OCI-LY1 (cell line): Measurements from ENCODE around the gene CD2AP.

ENCODE experiments used
- H2AFZ ChIP-seq: fragments of 200-600 bp; sonication (generic), shearing (Covaris generic); 2 replicates; pipeline ENCODE4 v1.6.0; 2014; ENCODE audit warnings: antibody characterized with exemption, mild to moderate bottlenecking, low read length
- H3F3A ChIP-seq: fragments of 200-600 bp; sonication (generic), shearing (Covaris generic); 2 replicates; pipeline ENCODE4 v1.6.0; 2014; ENCODE audit warnings: mild to moderate bottlenecking, antibody characterized with exemption, low read length, moderate library complexity; ENCODE audit not compliant: insufficient read depth
- H3K27ac ChIP-seq: fragments of 200-600 bp; sonication (generic); 2 replicates; pipeline ENCODE4 v1.5.1; 2014; ENCODE audit warnings: low read length, mixed run types, mild to moderate bottlenecking, low read depth; ENCODE audit not compliant: poor library complexity, severe bottlenecking
- H3K27me3 ChIP-seq: fragments of 200-600 bp; sonication (generic); 2 replicates; pipeline ENCODE4 v1.6.0; 2014; ENCODE audit warnings: antibody characterized with exemption, mild to moderate bottlenecking, low read length, moderate library complexity; ENCODE audit not compliant: insufficient read depth
- H3K36me3 ChIP-seq: fragments of 200-600 bp; sonication (generic); 2 replicates; pipeline ENCODE4 v1.6.1; 2014; ENCODE audit warnings: mild to moderate bottlenecking, antibody characterized with exemption, low read length, moderate library complexity, mixed read lengths; ENCODE audit not compliant: insufficient read depth
- H3K4me1 ChIP-seq: fragments of 200-600 bp; sonication (generic); 2 replicates; pipeline ENCODE4 v1.5.1; 2014; ENCODE audit warnings: mild to moderate bottlenecking, low read length, moderate library complexity; ENCODE audit not compliant: insufficient read depth, severe bottlenecking
- H3K4me2 ChIP-seq: fragments of 200-600 bp; sonication (generic), shearing (Covaris generic); 2 replicates; pipeline ENCODE4 v1.6.1; 2014; ENCODE audit warnings: low read length
- H3K4me3 ChIP-seq: fragments of 200-600 bp; sonication (generic); 2 replicates; pipeline ENCODE4 v1.5.1; 2014; ENCODE audit warnings: low read length, low read depth, mild to moderate bottlenecking, mixed read lengths; ENCODE audit not compliant: poor library complexity, severe bottlenecking
- H3K79me2 ChIP-seq: fragments of 200-600 bp; shearing (Covaris generic); 2 replicates; pipeline ENCODE4 v1.6.1; 2016; ENCODE audit warnings: mixed run types, low read length, mixed read lengths; ENCODE audit not compliant: insufficient read depth
- H3K9ac ChIP-seq: fragments of 200-600 bp; sonication (generic), shearing (Covaris generic); 2 replicates; pipeline ENCODE4 v1.6.1; 2014; ENCODE audit warnings: mild to moderate bottlenecking, low read length, mixed read lengths
- H3K9me2 ChIP-seq: fragments of 200-600 bp; sonication (generic), shearing (Covaris generic); 2 replicates; pipeline ENCODE4 v1.6.1; 2014; ENCODE audit warnings: low read depth, mild to moderate bottlenecking, low read length, mixed read lengths
- H3K9me3 ChIP-seq: fragments of 200-600 bp; shearing (Covaris generic); 2 replicates; pipeline ENCODE4 v1.6.1; 2014; ENCODE audit warnings: low read length, mixed read lengths
- H4K20me1 ChIP-seq: fragments of 200-600 bp; sonication (generic), shearing (Covaris generic); 2 replicates; pipeline ENCODE4 v1.6.0; 2016; ENCODE audit warnings: mild to moderate bottlenecking, low read length; ENCODE audit not compliant: insufficient read depth
- CTCF ChIP-seq: fragments of 200-600 bp; sonication (generic), shearing (Covaris generic); IDR thresholded peaks from 2 replicates; pipeline ENCODE4 v1.5.1; 2017; ENCODE audit warnings: mild to moderate bottlenecking, antibody characterized with exemption, low read length, moderate library complexity, mixed read lengths
- EZH2 ChIP-seq: fragments of 200-600 bp; sonication (generic), shearing (Covaris generic); IDR thresholded peaks from 2 replicates; pipeline ENCODE4 v1.8.0; 2017; ENCODE audit warnings: borderline replicate concordance, mixed run types, mild to moderate bottlenecking, antibody characterized with exemption, low read length, moderate library complexity, mixed read lengths

The CD2AP gene

DNA sequence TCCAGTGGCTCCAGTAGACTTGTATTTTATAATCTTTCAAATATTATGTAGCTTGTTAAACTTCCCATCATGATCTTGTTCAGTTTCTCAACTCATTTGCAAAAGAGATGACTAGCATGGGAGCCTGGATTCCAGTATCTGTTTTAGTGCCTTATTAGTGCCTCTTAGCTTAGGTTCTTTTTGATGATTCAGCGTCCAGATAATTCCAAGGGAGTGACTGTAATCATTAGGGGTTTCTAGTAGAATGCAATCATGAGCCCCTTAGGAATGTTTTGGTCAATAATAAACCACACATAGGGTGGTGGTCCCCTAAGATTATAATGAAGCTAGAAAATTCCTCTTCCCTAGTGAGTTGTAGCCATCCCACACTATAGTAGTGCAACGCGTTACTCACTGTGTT lies 7.0 kb downstream of the CD2AP start:
- Histone ChIP-seq H3K9me3 (no peaks in the 10 kb centered on the region), H3K4me2 (no peak overlapping the region), H3K9ac (no peak overlapping the region), H3K36me3 (peaks cover 14% of the 10 kb centered on the region; the same call in 1 of the 2 replicates), H3K9me2 (no peaks in the 10 kb centered on the region), H3K79me2 (peaks cover 99% of the 10 kb centered on the region), H3K27me3 (no peaks in the 10 kb centered on the region), H3F3A (no peaks in the 10 kb centered on the region), H3K27ac (no peak overlapping the region), H4K20me1 (no peaks in the 10 kb centered on the region), H3K4me3 (no peak overlapping the region), H3K4me1 (peaks cover 46% of the 10 kb centered on the region), H2AFZ (no peak overlapping the region)
- TF ChIP-seq CTCF (no peak), EZH2 (no peak)

- Histone ChIP-seq H3K27me3 (no peaks in the 10 kb centered on the region), H3K9ac (no peak overlapping the region), H2AFZ (no peak overlapping the region), H3K9me3 (no peaks in the 10 kb centered on the region), H4K20me1 (no peaks in the 10 kb centered on the region), H3K79me2 (peaks cover 99% of the 10 kb centered on the region), H3K9me2 (no peaks in the 10 kb centered on the region), H3K27ac (no peak overlapping the region), H3K4me3 (no peak overlapping the region), H3K4me2 (no peak overlapping the region), H3K36me3 (peaks cover 14% of the 10 kb centered on the region; the same call in 1 of the 2 replicates), H3F3A (no peaks in the 10 kb centered on the region), H3K4me1 (peaks cover 42% of the 10 kb centered on the region)
- no peak for TF ChIP-seq CTCF
- no peak for TF ChIP-seq EZH2
These were observed 7.5 kb downstream of the CD2AP start for GRCh38 chr6:47485083-47485482.

- no peaks in the 10 kb centered on the region for H3F3A ChIP-seq
- no peaks in the 10 kb centered on the region for H3K9me3 ChIP-seq
- no peak overlapping the region for H3K9ac ChIP-seq
- no peak overlapping the region for H3K27ac ChIP-seq
- no peaks in the 10 kb centered on the region for H3K9me2 ChIP-seq
- H3K4me2 ChIP-seq: no peak overlapping the region
- H4K20me1 ChIP-seq: no peaks in the 10 kb centered on the region
- H3K36me3 ChIP-seq: peaks cover 14% of the 10 kb centered on the region; the same call in 1 of the 2 replicates
- peaks cover 99% of the 10 kb centered on the region for H3K79me2 ChIP-seq
- no peak overlapping the region for H3K4me3 ChIP-seq
- no peak for TF ChIP-seq EZH2
- peaks cover 36% of the 10 kb centered on the region for H3K4me1 ChIP-seq
- H2AFZ ChIP-seq: no peak overlapping the region
- no peaks in the 10 kb centered on the region for H3K27me3 ChIP-seq
These were observed 8.0 kb downstream of the CD2AP start for GRCh38 chr6:47485491-47486135.

DNA sequence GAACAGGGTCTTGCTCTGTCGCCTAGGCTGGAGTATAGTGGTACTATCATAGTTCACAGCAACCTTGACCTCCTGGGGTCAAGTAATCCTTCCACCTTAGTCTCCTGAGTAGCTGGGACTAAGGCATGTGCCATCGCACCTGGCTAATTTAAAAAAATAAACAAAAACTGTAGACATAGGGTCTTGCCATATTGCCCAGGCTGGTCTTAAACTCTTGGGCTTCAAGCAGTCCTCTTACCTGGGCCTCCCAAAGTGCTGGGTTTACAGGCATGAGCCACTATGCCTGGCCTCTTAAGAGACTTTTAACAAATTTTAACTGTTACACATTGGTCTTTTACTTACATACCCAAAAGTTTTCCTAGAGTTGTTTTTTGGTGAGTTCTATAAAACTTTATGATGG lies 12.4 kb downstream of the CD2AP start:
- Histone ChIP-seq H3K9ac (no peak overlapping the region), H3K9me2 (no peaks in the 10 kb centered on the region), H3K36me3 (peaks cover 16% of the 10 kb centered on the region; the same call in 1 of the 2 replicates), H2AFZ (no peak overlapping the region), H3F3A (no peaks in the 10 kb centered on the region; the same call in 1 of the 2 replicates), H4K20me1 (no peaks in the 10 kb centered on the region), H3K27ac (no peak overlapping the region), H3K79me2 (peaks cover 99% of the 10 kb centered on the region), H3K27me3 (no peaks in the 10 kb centered on the region), H3K4me1 (peaks cover 4% of the 10 kb centered on the region), H3K4me2 (no peak overlapping the region), H3K4me3 (no peak overlapping the region), H3K9me3 (peaks cover 3% of the 10 kb centered on the region)
- TF ChIP-seq CTCF (no peak), EZH2 (no peak)
